HCT116 (cell line): ENCODE data around the gene PLK4. TPM values are rescaled to one million over a fixed set of nuclear protein-coding genes. Genes with fewer than 3 reads are reported as not detected.

Experiments used
- ATAC-seq: fragments of 200-7000 bp; cut with Tn5 transposase; 2 replicates; pipeline ENCODE4 v1.9.1; 2020; ENCODE audit warnings: mild to moderate bottlenecking, moderate library complexity
- BruUV-seq: library from RNA; stranded (reverse); fragments of 400-500 nt; replicated peaks from 2 replicates; lab custom pipeline; 2021; lab: Mats Ljungman, UMichigan
- CTCF ChIA-PET: fragments of 300-600 bp; sonication (Branson Sonifier 250); formaldehyde crosslinking; loops from one replicate; lab custom pipeline; 2021; ENCODE audit warnings: antibody characterized with exemption; lab: Charles Lee
- POLR2A ChIA-PET: fragments of 300-600, 350-600 bp; sonication (Branson Sonifier 250); formaldehyde crosslinking; loops from one replicate; lab custom pipeline; 2021; ENCODE audit warnings: antibody characterized with exemption; lab: Charles Lee
- RAD21 ChIA-PET, 2 experiments: fragments of 300-600 bp; sonication (Branson Sonifier 250); formaldehyde crosslinking; loops; one replicate each; lab custom pipeline; 2023; ENCODE audit warnings: low total read pairs in 2 of 2; ENCODE audit not compliant: uncharacterized antibody in 2 of 2, unreplicated experiment in 2 of 2, low non-redundant PET in 1 of 2; lab: Charles Lee
- DNase-seq: peaks from one replicate; pipeline ENCODE4 v3.0.0-alpha.2; 2010; ENCODE audit warnings: low read depth, low spot score
- H2AFZ ChIP-seq: fragments of 200-600 bp; shearing (Covaris generic), sonication (generic); 2 replicates; pipeline ENCODE4 v1.6.1; 2017; ENCODE audit warnings: low read depth, mixed run types, mixed read lengths, antibody characterized with exemption, low read length; ENCODE audit not compliant: poor library complexity, severe bottlenecking
- H3K27ac ChIP-seq: 2 replicates; pipeline ENCODE4 v1.5.1; 2012; ENCODE audit warnings: low read depth, low read length
- H3K27me3 ChIP-seq: fragments of 200-600 bp; sonication (generic); 2 replicates; pipeline ENCODE4 v1.6.1; 2016; ENCODE audit warnings: mixed run types, low read length, mixed read lengths; ENCODE audit not compliant: insufficient read depth
- H3K36me3 ChIP-seq, 2 experiments: fragments of 200-500 bp in 1 of 2; fragments of 200-600 bp in 1 of 2; sonication (Bioruptor generic) in 1 of 2; sonication (generic) in 1 of 2; 2 replicates each; pipeline versions ENCODE4 v1.5.1 to v1.6.1; 2014 to 2016; ENCODE audit warnings: low read length in 2 of 2, inconsistent platforms in 1 of 2, mixed read lengths in 1 of 2, mixed run types in 1 of 2; ENCODE audit not compliant: insufficient read depth in 2 of 2, control insufficient read depth in 1 of 2
- H3K4me1 ChIP-seq, 2 experiments: fragments of 200-600 bp in 1 of 2; sonication (generic) in 1 of 2; 2 replicates each; pipeline versions ENCODE4 v1.5.1 to v1.6.1; 2012 to 2017; ENCODE audit warnings: low read length in 2 of 2, inconsistent platforms in 1 of 2, mild to moderate bottlenecking in 1 of 2, mixed read lengths in 1 of 2, mixed run types in 1 of 2, moderate library complexity in 1 of 2; ENCODE audit not compliant: insufficient read depth in 2 of 2, control insufficient read depth in 1 of 2
- H3K4me2 ChIP-seq: fragments of 200-600 bp; sonication (generic); 2 replicates; pipeline ENCODE4 v1.6.1; 2017; ENCODE audit warnings: mixed run types, low read length, mixed read lengths
- H3K4me3 ChIP-seq, 2 experiments: fragments of 200-600 bp in 1 of 2; sonication (generic) in 1 of 2; replicated peaks in 1 of 2; 2 replicates each; pipeline ENCODE4 v1.5.1; 2011 to 2016; ENCODE audit warnings: low read length in 2 of 2, control low read depth in 1 of 2, low read depth in 1 of 2, mild to moderate bottlenecking in 1 of 2, mixed read lengths in 1 of 2, mixed run types in 1 of 2
- H3K79me2 ChIP-seq: fragments of 200-600 bp; sonication (generic); 2 replicates; pipeline ENCODE4 v1.6.1; 2017; ENCODE audit warnings: mild to moderate bottlenecking, mixed run types, low read length, moderate library complexity, mixed read lengths; ENCODE audit not compliant: insufficient read depth
- H3K9ac ChIP-seq: fragments of 200-600 bp; sonication (generic); 2 replicates; pipeline ENCODE4 v1.6.1; 2016; ENCODE audit warnings: low read length, mixed read lengths
- H3K9me2 ChIP-seq: fragments of 200-600 bp; sonication (generic), shearing (Covaris generic); 2 replicates; pipeline ENCODE4 v1.6.1; 2017; ENCODE audit warnings: mixed run types, mild to moderate bottlenecking, moderate library complexity; ENCODE audit not compliant: insufficient read depth
- H3K9me3 ChIP-seq, 2 experiments: fragments of 200-500 bp in 1 of 2; fragments of 200-600 bp in 1 of 2; sonication (Bioruptor generic) in 1 of 2; sonication (generic) in 1 of 2; 2 replicates each; pipeline ENCODE4 v1.6.1; 2014 to 2017; ENCODE audit warnings: low read length in 2 of 2, mixed read lengths in 2 of 2, inconsistent platforms in 1 of 2, low read depth in 1 of 2, mild to moderate bottlenecking in 1 of 2, mixed run types in 1 of 2, moderate library complexity in 1 of 2; ENCODE audit not compliant: control insufficient read depth in 1 of 2, insufficient read depth in 1 of 2
- H4K20me1 ChIP-seq: fragments of 200-600 bp; sonication (generic), shearing (Covaris generic); 2 replicates; pipeline ENCODE4 v1.6.1; 2017; ENCODE audit warnings: mixed run types, mild to moderate bottlenecking, moderate library complexity; ENCODE audit not compliant: insufficient read depth
- CBX3 ChIP-seq: IDR thresholded peaks from 2 replicates; pipeline ENCODE4 v1.6.1; 2012; ENCODE audit warnings: low read depth
- CEBPB ChIP-seq: IDR thresholded peaks from 2 replicates; pipeline ENCODE4 v1.6.1; 2012; ENCODE audit warnings: low read depth
- CTCF ChIP-seq, 3 experiments: fragments of 200-600 bp in 1 of 3; sonication (generic) in 1 of 3; IDR thresholded peaks in 2 of 3; conservative IDR thresholded peaks in 1 of 3; 2 replicates each; pipeline ENCODE4 v1.5.1; 2012 to 2017; ENCODE audit warnings: low read depth in 2 of 3, low read length in 2 of 3, antibody characterized with exemption in 1 of 3, borderline replicate concordance in 1 of 3, control low read depth in 1 of 3, mild to moderate bottlenecking in 1 of 3, mixed read lengths in 1 of 3, mixed run types in 1 of 3, moderate library complexity in 1 of 3; ENCODE audit not compliant: insufficient read depth in 1 of 3
- EGR1 ChIP-seq: IDR thresholded peaks from 2 replicates; pipeline ENCODE4 v1.6.1; 2012; ENCODE audit warnings: low read depth
- ELF1 ChIP-seq: IDR thresholded peaks from 2 replicates; pipeline ENCODE4 v1.6.1; 2012; ENCODE audit warnings: low read depth, borderline replicate concordance
- EZH2phosphoT487 ChIP-seq: fragments of 200-600 bp; IDR thresholded peaks from 2 replicates; pipeline ENCODE4 v1.6.1; 2018; ENCODE audit warnings: antibody characterized with exemption, borderline replicate concordance
- FOSL1 ChIP-seq: IDR thresholded peaks from 2 replicates; pipeline ENCODE4 v1.6.1; 2012; ENCODE audit warnings: low read depth
- JUND ChIP-seq: IDR thresholded peaks from 2 replicates; pipeline ENCODE4 v1.6.1; 2012
- POLR2A ChIP-seq: IDR thresholded peaks from 2 replicates; pipeline ENCODE4 v1.7.0; 2011; ENCODE audit warnings: borderline replicate concordance; ENCODE audit not compliant: insufficient read depth, insufficient read length; ENCODE audit errors: extremely low read depth
- intact Hi-C: fragments of 100-400 bp; cut with micrococcal nuclease; formaldehyde crosslinking; loops from 2 replicates; pipeline ENCODE4 v1.10.0; 2022
- total RNA-seq: library from RNA; stranded (reverse); gene quantifications from one replicate; pipeline ENCODE4 v1.2.1, GENCODE V29; 2021; ENCODE audit not compliant: unreplicated experiment

The PLK4 gene
- total RNA-seq, 1 experiment from 2014 or later = 34.8 TPM

GRCh38 chr4:127936974-127937373, 56.3 kb downstream of the PLK4 start:
- no TSS peak for BruUV-seq
- intact Hi-C loops = no loop called here
- no peaks in the 10 kb centered on the region for H3K9me2 ChIP-seq
- ATAC-seq (no peak), DNase-seq (no peak)
- ChIA-PET POLR2A (no interaction called here), CTCF (no interaction called here), RAD21 (interaction anchor here in 1 of 2 experiments (0.6 kb wide), 1 partner anchor 1439 kb away, joined by 3 read pairs; no protein-coding TSS in a partner anchor)
- H3K4me2 ChIP-seq = no peak overlapping the region
- TF ChIP-seq FOSL1 (no peak), EGR1 (no peak), POLR2A (no peak), EZH2phosphoT487 (no peak), JUND (no peak), CBX3 (no peak), CTCF (IDR thresholded peaks at IDR 0.05 in 2 of 3, conservative IDR thresholded peaks at IDR 0.05 in 1 of 3; ENCODE audit: borderline replicate concordance in 1 of 3, insufficient read depth in 1 of 3, low read depth in 2 of 3, low read length in 2 of 3) (no peak), ELF1 (no peak), CEBPB (no peak)
- no peak overlapping the region for H3K27ac ChIP-seq
- H4K20me1 ChIP-seq = no peaks in the 10 kb centered on the region
- H3K9me3 ChIP-seq = no peaks in the 10 kb centered on the region
- no peaks in the 10 kb centered on the region for H3K79me2 ChIP-seq
- no peak overlapping the region for H2AFZ ChIP-seq
- H3K27me3 ChIP-seq = no peaks in the 10 kb centered on the region
- no peak overlapping the region for H3K9ac ChIP-seq
- H3K36me3 ChIP-seq = peaks cover 0 to 3% of the 10 kb centered on the region in 2 experiments; a peak in 1 of 4 replicates
- no peak overlapping the region for H3K4me3 ChIP-seq
- no peaks in the 10 kb centered on the region for H3K4me1 ChIP-seq

Other genes with a start within 250 kb of the PLK4 start
- gene INTU, start 247.9 kb upstream of the PLK4 start, total RNA-seq = 12.0 TPM
- not detected for gene SLC25A31, start 150.5 kb upstream of the PLK4 start, total RNA-seq
- 18.6 TPM for gene HSPA4L, start 98.6 kb upstream of the PLK4 start, total RNA-seq
- gene MFSD8, start 84.3 kb downstream of the PLK4 start, total RNA-seq = 17.1 TPM
- 9.7 TPM for gene ABHD18, start 84.5 kb downstream of the PLK4 start, total RNA-seq
- 31.1 TPM for gene LARP1B, start 180.4 kb downstream of the PLK4 start, total RNA-seq